Gastrocnemius medialis (tissue), 4 donors: Measurements from ENCODE around the gene SDR9C7. TPM values are rescaled to one million over a fixed set of nuclear protein-coding genes. Genes with fewer than 3 reads are reported as not detected.

Source experiments
- ATAC-seq, 2 donors: fragments of 150-250 bp; one replicate each; pipeline ENCODE4 v1.9.1; 2016
- DNase-seq, 2 donors: peaks; one replicate each; pipeline ENCODE4 v3.0.0-alpha.2; 2019
- H3K27ac ChIP-seq, 4 donors: fragments of 200-600 bp; sonication (generic); 1 replicate in 1 of 4; 2 replicates in 3 of 4; pipeline ENCODE4 v1.5.1; 2016 to 2018; ENCODE audit warnings: mild to moderate bottlenecking in 2 of 4, moderate library complexity in 1 of 4
- H3K27me3 ChIP-seq, 3 donors: fragments of 200-600 bp; sonication (generic) in 2 of 3; 1 replicate in 1 of 3; 2 replicates in 2 of 3; pipeline versions ENCODE4 v1.5.1 to v1.6.0; 2016 to 2019; ENCODE audit warnings: mild to moderate bottlenecking in 1 of 3, moderate library complexity in 1 of 3
- H3K36me3 ChIP-seq, 2 donors: fragments of 200-600 bp; sonication (generic) in 1 of 2; one replicate each; pipeline ENCODE4 v1.5.1; 2017 to 2018
- H3K4me1 ChIP-seq, 2 donors: fragments of 200-600 bp; sonication (generic) in 1 of 2; one replicate each; pipeline ENCODE4 v1.5.1; 2016 to 2017; ENCODE audit warnings: mild to moderate bottlenecking in 2 of 2
- H3K4me3 ChIP-seq, 4 donors: fragments of 200-600 bp; sonication (generic) in 3 of 4; 1 replicate in 1 of 4; 2 replicates in 3 of 4; pipeline ENCODE4 v1.5.1; 2016 to 2019; ENCODE audit warnings: mild to moderate bottlenecking in 2 of 4
- H3K9me3 ChIP-seq, 3 donors: fragments of 200-600 bp; sonication (generic) in 2 of 3; 1 replicate in 1 of 3; 2 replicates in 2 of 3; pipeline ENCODE4 v1.5.1; 2016 to 2019
- POLR2A ChIP-seq, 2 donors: fragments of 450-650 bp; IDR thresholded peaks; one replicate each; pipeline ENCODE4 v1.6.1; 2017; ENCODE audit warnings: antibody characterized with exemption in 2 of 2, mild to moderate bottlenecking in 2 of 2, moderate library complexity in 2 of 2
- in situ Hi-C, 4 donors: fragments of 200-750 bp; cut with MboI; loops; one replicate each; pipeline versions ENCODE4 v1.15.0 to v1.8.0; 2017; ENCODE audit warnings: low sequenced_read_pairs in 4 of 4
- intact Hi-C: fragments of 100-400 bp; cut with DNase I; formaldehyde crosslinking; loops from one replicate; pipeline ENCODE4 v1.15.1; 2023; ENCODE audit warnings: low total_unique reads
- total RNA-seq, 4 donors: library from RNA; depleted of rRNA; stranded (reverse); fragments of >200 nt; gene quantifications; one replicate each; pipeline versions ENCODE4 v1.1.0 to v1.2.3, GENCODE V29; 2016
- TF ChIP-seq, protein P1 (sequence below), 5 experiments: fragments of 450-650 bp in 3 of 5; fragments of 200-600 bp in 2 of 5; sonication (generic) in 2 of 5; IDR thresholded peaks in 4 of 5; conservative IDR thresholded peaks in 1 of 5; 1 replicate in 4 of 5; 2 replicates in 1 of 5; pipeline ENCODE4 v1.5.1; 2016 to 2019; ENCODE audit warnings: antibody characterized with exemption in 5 of 5, mild to moderate bottlenecking in 3 of 5, moderate library complexity in 3 of 5

The SDR9C7 gene
- total RNA-seq, 4 donors from 2014 or later: 0.27 TPM; not detected in 3

DNA sequence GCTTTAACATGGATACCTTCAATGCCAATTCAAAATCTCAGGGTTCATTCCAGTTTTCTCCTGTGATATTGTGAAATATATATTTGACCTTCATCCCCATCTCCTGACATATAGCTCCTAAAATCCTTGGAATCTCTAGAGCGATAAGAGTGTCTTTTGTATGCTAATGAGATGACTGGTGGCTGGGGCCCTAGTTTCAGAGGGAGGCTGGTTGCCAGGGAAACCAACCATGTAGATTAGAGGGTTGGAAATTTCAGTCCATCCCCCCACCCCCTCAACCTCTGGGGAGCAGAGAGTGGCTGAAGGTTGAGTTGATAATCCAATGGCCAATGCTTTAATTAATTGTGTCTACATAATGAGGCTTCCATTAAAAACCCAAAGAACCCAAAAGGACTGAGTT is 59.4 kb downstream of the SDR9C7 start:
- intact Hi-C loops: no loop called here

DNA sequence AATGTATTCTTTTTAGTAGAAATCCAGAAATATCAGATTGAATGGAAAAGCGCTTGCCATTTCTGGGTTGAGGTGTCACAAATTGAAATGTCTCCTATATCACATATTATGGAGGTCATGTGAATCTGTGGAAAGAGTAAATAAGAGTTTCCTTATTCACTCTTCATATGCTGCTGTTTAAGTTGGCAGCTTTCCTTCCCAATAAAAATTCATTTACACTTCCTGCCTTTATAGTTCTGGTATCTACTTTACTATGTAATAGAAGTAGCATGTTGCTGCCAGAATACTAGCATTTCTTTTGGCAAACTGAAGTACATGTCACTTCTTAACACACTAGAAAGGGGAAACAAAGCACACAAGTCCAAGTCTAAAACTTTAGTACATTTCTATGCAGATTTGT is 60.8 kb downstream of the SDR9C7 start:
- DNase-seq (no peak), ATAC-seq (no peak)
- Histone ChIP-seq H3K27ac (no peak overlapping the region), H3K36me3 (no peaks in the 10 kb centered on the region), H3K4me3 (no peak overlapping the region), H3K27me3 (peaks cover 0 to 2% (median 0%) of the 10 kb centered on the region in 3 donors), H3K9me3 (no peaks in the 10 kb centered on the region), H3K4me1 (no peaks in the 10 kb centered on the region)
- in situ Hi-C loops: no loop called here
- TF ChIP-seq POLR2A (IDR thresholded peaks at IDR 0.05): no peak
- TF ChIP-seq, protein P1, sequence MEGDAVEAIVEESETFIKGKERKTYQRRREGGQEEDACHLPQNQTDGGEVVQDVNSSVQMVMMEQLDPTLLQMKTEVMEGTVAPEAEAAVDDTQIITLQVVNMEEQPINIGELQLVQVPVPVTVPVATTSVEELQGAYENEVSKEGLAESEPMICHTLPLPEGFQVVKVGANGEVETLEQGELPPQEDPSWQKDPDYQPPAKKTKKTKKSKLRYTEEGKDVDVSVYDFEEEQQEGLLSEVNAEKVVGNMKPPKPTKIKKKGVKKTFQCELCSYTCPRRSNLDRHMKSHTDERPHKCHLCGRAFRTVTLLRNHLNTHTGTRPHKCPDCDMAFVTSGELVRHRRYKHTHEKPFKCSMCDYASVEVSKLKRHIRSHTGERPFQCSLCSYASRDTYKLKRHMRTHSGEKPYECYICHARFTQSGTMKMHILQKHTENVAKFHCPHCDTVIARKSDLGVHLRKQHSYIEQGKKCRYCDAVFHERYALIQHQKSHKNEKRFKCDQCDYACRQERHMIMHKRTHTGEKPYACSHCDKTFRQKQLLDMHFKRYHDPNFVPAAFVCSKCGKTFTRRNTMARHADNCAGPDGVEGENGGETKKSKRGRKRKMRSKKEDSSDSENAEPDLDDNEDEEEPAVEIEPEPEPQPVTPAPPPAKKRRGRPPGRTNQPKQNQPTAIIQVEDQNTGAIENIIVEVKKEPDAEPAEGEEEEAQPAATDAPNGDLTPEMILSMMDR (IDR thresholded peaks at IDR 0.05 in 4 of 5, conservative IDR thresholded peaks at IDR 0.05 in 1 of 5): no peak
- intact Hi-C loops: no loop called here

More for the DNA sequence above, 59.4 kb downstream of the SDR9C7 start:
- in situ Hi-C loops: no loop called here
- no peak for ATAC-seq
- no peaks in the 10 kb centered on the region for H3K4me1 ChIP-seq
- no peaks in the 10 kb centered on the region for H3K9me3 ChIP-seq
- DNase-seq: no peak
- H3K27ac ChIP-seq: no peak overlapping the region
- H3K4me3 ChIP-seq: no peak overlapping the region
- TF ChIP-seq, protein P1 (IDR thresholded peaks at IDR 0.05 in 4 of 5, conservative IDR thresholded peaks at IDR 0.05 in 1 of 5): no peak
- no peak for TF ChIP-seq POLR2A (IDR thresholded peaks at IDR 0.05)
- H3K36me3 ChIP-seq: no peaks in the 10 kb centered on the region
- H3K27me3 ChIP-seq: peaks cover 0 to 2% (median 0%) of the 10 kb centered on the region in 3 donors

Other genes with a start within 250 kb of the SDR9C7 start
- gene PTGES3, start 246.1 kb downstream of the SDR9C7 start, total RNA-seq: 10 to 100 TPM; 57.2 to 81.4 (median 69.3) TPM
- 100 to 1,000 TPM; 225 to 438 (median 398) TPM for gene NACA, start 209.1 kb downstream of the SDR9C7 start, total RNA-seq
- 1 to 10 TPM; 3.2 to 5.9 (median 3.7) TPM for gene PRIM1, start 182.1 kb downstream of the SDR9C7 start, total RNA-seq
- gene HSD17B6, start 171.1 kb downstream of the SDR9C7 start, total RNA-seq: 1 to 10 TPM in 3 of 4 donors, not detected in 1; 1.2 to 2.3 (median 1.6) TPM
- gene RDH16, start 23.2 kb upstream of the SDR9C7 start, total RNA-seq: 1 to 10 TPM in 1 of 4 donors, under 1 TPM in 3; 0.56 to 1.1 (median 0.67) TPM
- 1 to 10 TPM; 2.2 to 3.8 (median 2.8) TPM for gene ZBTB39, start 72.1 kb upstream of the SDR9C7 start, total RNA-seq
- not detected for gene TAC3, start 82.1 kb upstream of the SDR9C7 start, total RNA-seq
- gene MYO1A, start 115.7 kb upstream of the SDR9C7 start, total RNA-seq: 1 to 10 TPM in 1 of 4 donors, under 1 TPM in 1, not detected in 2; 0.56 to 1.2 TPM
- gene NEMP1, start 144.4 kb upstream of the SDR9C7 start, total RNA-seq: 1 to 10 TPM; 1.2 to 6.7 (median 1.9) TPM
- gene NAB2, start 154.7 kb upstream of the SDR9C7 start, total RNA-seq: 1 to 10 TPM; 4.8 to 9.5 (median 5.5) TPM
- gene STAT6, start 177.0 kb upstream of the SDR9C7 start, total RNA-seq: 10 to 100 TPM; 12.5 to 17.4 (median 14.4) TPM
- 10 to 100 TPM; 26.1 to 53.5 (median 49.8) TPM for gene LRP1, start 194.1 kb upstream of the SDR9C7 start, total RNA-seq
- gene LRP1-AS, start 213.2 kb upstream of the SDR9C7 start, total RNA-seq: not detected